CD4-positive, alpha-beta memory T cell (primary cell): ENCODE data around the gene PLA2G4A. TPM values are rescaled to one million over a fixed set of nuclear protein-coding genes. Genes with fewer than 3 reads are reported as not detected.

Experiments
- CTCF ChIA-PET: fragments of 350-600 bp; sonication (Branson Sonifier 250); formaldehyde crosslinking; loops from one replicate; lab custom pipeline; 2021; ENCODE audit warnings: inconsistent platforms; ENCODE audit not compliant: partially characterized antibody; lab: Charles Lee
- POLR2A ChIA-PET: fragments of 350-600 bp; sonication (Branson Sonifier 250); formaldehyde crosslinking; loops from one replicate; lab custom pipeline; 2021; ENCODE audit not compliant: partially characterized antibody; lab: Charles Lee
- DNase-seq, 5 donors: peaks; one replicate each; pipeline versions ENCODE4 v3.0.0 to v3.0.0-alpha.2; 2020 to 2022; ENCODE audit warnings: mixed read lengths in 1 of 5
- H3K27ac ChIP-seq: one replicate; pipeline ENCODE4 v1.7.0; 2013; ENCODE audit warnings: low read depth, low read length
- H3K27me3 ChIP-seq: 2 replicates; pipeline ENCODE4 v1.7.0; 2013; ENCODE audit warnings: mild to moderate bottlenecking, low read length, moderate library complexity; ENCODE audit not compliant: insufficient read depth
- H3K36me3 ChIP-seq: 2 replicates; pipeline ENCODE4 v1.7.0; 2013; ENCODE audit warnings: mild to moderate bottlenecking, low read length, moderate library complexity; ENCODE audit not compliant: insufficient read depth
- H3K4me1 ChIP-seq: 2 replicates; pipeline ENCODE4 v1.7.0; 2013; ENCODE audit warnings: mild to moderate bottlenecking, low read length, moderate library complexity; ENCODE audit not compliant: insufficient read depth
- H3K4me3 ChIP-seq, 2 donors: one replicate each; pipeline ENCODE4 v1.7.0; 2013; ENCODE audit warnings: low read length in 2 of 2, mild to moderate bottlenecking in 1 of 2
- H3K9me3 ChIP-seq, 2 donors: one replicate each; pipeline ENCODE4 v1.7.0; 2013; ENCODE audit warnings: low read length in 2 of 2, control low read depth in 1 of 2; ENCODE audit not compliant: control insufficient read depth in 1 of 2
- H3K27ac Mint-ChIP-seq, 7 donors: one replicate each; pipeline ENCODE4 v1.8.0; 2020 to 2021; ENCODE audit warnings: mixed read lengths in 7 of 7, mild to moderate bottlenecking in 6 of 7, inconsistent platforms in 3 of 7, moderate library complexity in 3 of 7
- H3K27me3 Mint-ChIP-seq, 2 donors: one replicate each; pipeline ENCODE4 v1.8.0; 2020 to 2021; ENCODE audit warnings: mixed read lengths in 2 of 2
- H3K36me3 Mint-ChIP-seq, 2 donors: one replicate each; pipeline ENCODE4 v1.8.0; 2020 to 2021; ENCODE audit warnings: mixed read lengths in 2 of 2, inconsistent platforms in 1 of 2, mild to moderate bottlenecking in 1 of 2
- H3K4me1 Mint-ChIP-seq, 4 donors: one replicate each; pipeline ENCODE4 v1.8.0; 2020 to 2021; ENCODE audit warnings: mixed read lengths in 4 of 4, mild to moderate bottlenecking in 1 of 4
- H3K4me3 Mint-ChIP-seq, 8 donors: one replicate each; pipeline ENCODE4 v1.8.0; 2020 to 2021; ENCODE audit warnings: mixed read lengths in 8 of 8, mild to moderate bottlenecking in 7 of 8, moderate library complexity in 6 of 8, inconsistent platforms in 3 of 8
- H3K9me3 Mint-ChIP-seq, 8 donors: one replicate each; pipeline ENCODE4 v1.8.0; 2020 to 2021; ENCODE audit warnings: mixed read lengths in 8 of 8, mild to moderate bottlenecking in 5 of 8, inconsistent platforms in 3 of 8, moderate library complexity in 1 of 8
- intact Hi-C: fragments of 100-400 bp; cut with micrococcal nuclease; formaldehyde crosslinking; loops from one replicate; pipeline ENCODE4 v1.15.1; 2023
- polyA plus RNA-seq, 2 donors: library from polyadenylated mRNA; unstranded; fragments of 300-500 nt; fragmentation: Illumina TruSeq; gene quantifications; one replicate each; pipeline ENCODE4 v1.2.3, GENCODE V29; 2021
- total RNA-seq, 2 experiments: library from RNA; stranded (reverse); gene quantifications; one replicate each; pipeline ENCODE4 v1.2.3, GENCODE V29; 2021

The PLA2G4A gene
- total and polyA plus RNA-seq, 4 experiments from 2014 or later, result 0.25 to 0.32 TPM; not detected in 2

GRCh38 chr1:186854102-186854501 is 25.4 kb downstream of the PLA2G4A start:
- H3K9me3 ChIP-seq, result no peaks in the 10 kb centered on the region
- peaks cover 0 to 1% of the 10 kb centered on the region in 2 donors for H3K27me3 Mint-ChIP-seq
- CTCF ChIA-PET, result no interaction called here
- H3K36me3 ChIP-seq, result no peaks in the 10 kb centered on the region
- H3K4me3 ChIP-seq, result no peak overlapping the region
- no peaks in the 10 kb centered on the region for H3K27me3 ChIP-seq
- intact Hi-C loops, result no loop called here
- no peaks in the 10 kb centered on the region for H3K4me1 Mint-ChIP-seq
- no peak overlapping the region for H3K27ac Mint-ChIP-seq
- no peaks in the 10 kb centered on the region for H3K36me3 Mint-ChIP-seq
- H3K9me3 Mint-ChIP-seq, result peaks cover 0 to 6% (median 0%) of the 10 kb centered on the region in 8 donors
- POLR2A ChIA-PET, result no interaction called here
- no peak overlapping the region for H3K27ac ChIP-seq
- DNase-seq, result no peak
- H3K4me3 Mint-ChIP-seq, result no peak overlapping the region
- H3K4me1 ChIP-seq, result no peaks in the 10 kb centered on the region

DNA sequence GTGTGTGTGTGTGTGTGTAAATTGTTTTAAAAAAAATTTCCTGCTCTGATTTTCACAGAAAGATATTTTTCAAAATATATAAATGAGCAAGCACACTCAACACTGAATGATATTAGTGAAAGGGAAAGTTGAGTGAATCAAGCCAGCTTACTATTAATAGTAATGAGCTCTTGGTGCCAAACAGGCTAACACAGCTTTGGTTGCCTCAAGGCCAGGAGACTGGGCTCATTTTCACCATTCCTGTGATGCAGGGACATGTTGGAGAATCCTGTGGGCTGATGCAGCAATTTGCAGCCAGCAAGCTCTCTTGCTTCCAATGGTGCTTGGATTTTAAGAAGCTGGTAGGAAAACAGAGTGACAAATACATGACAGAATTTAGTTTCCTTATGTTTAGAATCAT is 30.2 kb downstream of the PLA2G4A start:
- Mint-ChIP-seq H3K4me1 (no peaks in the 10 kb centered on the region), H3K27ac (no peak overlapping the region), H3K36me3 (no peaks in the 10 kb centered on the region), H3K4me3 (no peak overlapping the region), H3K9me3 (peaks cover 0 to 2% (median 0%) of the 10 kb centered on the region in 8 donors), H3K27me3 (no peaks in the 10 kb centered on the region)
- Histone ChIP-seq H3K4me3 (no peak overlapping the region), H3K36me3 (no peaks in the 10 kb centered on the region), H3K27ac (no peak overlapping the region), H3K27me3 (no peaks in the 10 kb centered on the region), H3K9me3 (no peaks in the 10 kb centered on the region), H3K4me1 (no peaks in the 10 kb centered on the region)
- DNase-seq, result no peak
- intact Hi-C loops, result no loop called here
- CTCF ChIA-PET, result no interaction called here
- POLR2A ChIA-PET, result no interaction called here

DNA sequence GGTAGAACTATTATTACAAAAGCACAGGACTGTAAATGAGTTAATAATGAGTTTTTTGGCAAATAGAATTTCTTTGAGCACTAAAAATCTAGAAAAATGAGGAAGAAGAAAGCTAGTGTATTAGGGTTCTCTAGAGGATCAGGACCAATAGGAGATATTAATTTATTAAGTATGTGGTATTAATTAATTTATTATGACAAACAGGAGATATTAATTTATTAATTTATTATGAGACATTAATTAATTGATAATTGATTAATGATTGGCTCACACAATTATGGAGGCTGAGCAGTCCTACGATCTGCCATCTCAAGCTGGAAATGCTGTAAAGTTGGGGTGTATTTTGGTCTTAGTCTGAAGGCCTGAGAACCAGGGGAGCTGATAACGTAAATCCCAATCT is 31.2 kb downstream of the PLA2G4A start:
- Histone ChIP-seq H3K4me3 (no peak overlapping the region), H3K27me3 (no peaks in the 10 kb centered on the region), H3K9me3 (no peaks in the 10 kb centered on the region), H3K27ac (no peak overlapping the region), H3K4me1 (no peaks in the 10 kb centered on the region), H3K36me3 (no peaks in the 10 kb centered on the region)
- no peak overlapping the region for H3K4me3 Mint-ChIP-seq
- DNase-seq, result no peak
- no peaks in the 10 kb centered on the region for H3K36me3 Mint-ChIP-seq
- intact Hi-C loops, result no loop called here
- H3K4me1 Mint-ChIP-seq, result no peaks in the 10 kb centered on the region
- ChIA-PET CTCF (no interaction called here), POLR2A (no interaction called here)
- no peaks in the 10 kb centered on the region for H3K27me3 Mint-ChIP-seq
- peaks cover 0 to 2% (median 0%) of the 10 kb centered on the region in 8 donors for H3K9me3 Mint-ChIP-seq
- H3K27ac Mint-ChIP-seq, result no peak overlapping the region

GRCh38 chr1:186864296-186864695 is 35.5 kb downstream of the PLA2G4A start:
- no peaks in the 10 kb centered on the region for H3K36me3 ChIP-seq
- H3K27me3 ChIP-seq, result no peaks in the 10 kb centered on the region
- Mint-ChIP-seq H3K9me3 (no peaks in the 10 kb centered on the region), H3K36me3 (no peaks in the 10 kb centered on the region), H3K4me1 (peaks cover 0 to 4% (median 3%) of the 10 kb centered on the region in 4 donors), H3K27ac (no peak overlapping the region), H3K27me3 (no peaks in the 10 kb centered on the region), H3K4me3 (no peak overlapping the region)
- ChIA-PET POLR2A (no interaction called here), CTCF (no interaction called here)
- H3K4me1 ChIP-seq, result no peaks in the 10 kb centered on the region
- DNase-seq, result no peak
- intact Hi-C loops, result no loop called here
- no peak overlapping the region for H3K4me3 ChIP-seq
- no peak overlapping the region for H3K27ac ChIP-seq
- no peaks in the 10 kb centered on the region for H3K9me3 ChIP-seq

- no peaks in the 10 kb centered on the region for H3K9me3 ChIP-seq
- no peak overlapping the region for H3K27ac Mint-ChIP-seq
- H3K4me3 Mint-ChIP-seq, result peak overlapping the region in 1 of 8 donors; percentile 13
- H3K4me1 Mint-ChIP-seq, result peaks cover 0 to 4% (median 3%) of the 10 kb centered on the region in 4 donors
- ChIA-PET CTCF (no interaction called here), POLR2A (no interaction called here)
- no peak overlapping the region for H3K27ac ChIP-seq
- H3K27me3 ChIP-seq, result no peaks in the 10 kb centered on the region
- H3K4me3 ChIP-seq, result no peak overlapping the region
- no peaks in the 10 kb centered on the region for H3K36me3 Mint-ChIP-seq
- H3K9me3 Mint-ChIP-seq, result no peaks in the 10 kb centered on the region
- no peaks in the 10 kb centered on the region for H3K36me3 ChIP-seq
- intact Hi-C loops, result no loop called here
- no peaks in the 10 kb centered on the region for H3K4me1 ChIP-seq
- DNase-seq, result peak in 1 of 5 donors; percentile 2
- no peaks in the 10 kb centered on the region for H3K27me3 Mint-ChIP-seq
Measured at GRCh38 chr1:186865253-186865652, 36.5 kb downstream of the PLA2G4A start.

DNA sequence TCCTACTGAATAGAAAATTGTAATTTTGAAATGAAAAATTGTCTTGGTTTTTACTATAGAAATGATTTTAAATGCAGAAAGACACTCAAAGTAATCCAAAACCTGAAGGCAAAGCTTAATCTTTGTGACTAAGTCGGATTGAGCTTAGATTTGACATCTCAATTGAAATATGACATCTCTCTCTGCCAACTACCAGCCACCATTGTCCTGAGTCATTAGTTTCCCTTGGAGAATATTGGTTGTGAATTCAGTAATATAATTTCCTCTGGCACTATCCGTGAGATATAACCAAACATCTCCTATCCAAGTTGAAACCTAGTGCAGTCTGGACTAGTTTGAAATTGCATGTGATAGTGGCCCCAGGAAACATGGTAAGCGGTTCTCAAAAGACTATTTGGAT is 37.1 kb downstream of the PLA2G4A start:
- H3K27ac Mint-ChIP-seq, result no peak overlapping the region
- intact Hi-C loops, result no loop called here
- Histone ChIP-seq H3K4me1 (no peaks in the 10 kb centered on the region), H3K9me3 (no peaks in the 10 kb centered on the region), H3K36me3 (no peaks in the 10 kb centered on the region), H3K27ac (no peak overlapping the region), H3K27me3 (no peaks in the 10 kb centered on the region), H3K4me3 (no peak overlapping the region)
- no peaks in the 10 kb centered on the region for H3K9me3 Mint-ChIP-seq
- POLR2A ChIA-PET, result no interaction called here
- no peaks in the 10 kb centered on the region for H3K36me3 Mint-ChIP-seq
- peaks cover 0 to 4% (median 3%) of the 10 kb centered on the region in 4 donors for H3K4me1 Mint-ChIP-seq
- no peak overlapping the region for H3K4me3 Mint-ChIP-seq
- H3K27me3 Mint-ChIP-seq, result no peaks in the 10 kb centered on the region
- CTCF ChIA-PET, result no interaction called here
- DNase-seq, result no peak

GRCh38 chr1:186869526-186870228 is 40.9 kb downstream of the PLA2G4A start:
- intact Hi-C loops, result no loop called here
- CTCF ChIA-PET, result no interaction called here
- peaks cover 0 to 4% (median 3%) of the 10 kb centered on the region in 4 donors for H3K4me1 Mint-ChIP-seq
- H3K36me3 Mint-ChIP-seq, result no peaks in the 10 kb centered on the region
- Histone ChIP-seq H3K4me1 (no peaks in the 10 kb centered on the region), H3K36me3 (no peaks in the 10 kb centered on the region), H3K4me3 (no peak overlapping the region), H3K27me3 (no peaks in the 10 kb centered on the region), H3K27ac (no peak overlapping the region), H3K9me3 (no peaks in the 10 kb centered on the region)
- H3K27me3 Mint-ChIP-seq, result no peaks in the 10 kb centered on the region
- POLR2A ChIA-PET, result no interaction called here
- H3K27ac Mint-ChIP-seq, result no peak overlapping the region
- H3K4me3 Mint-ChIP-seq, result no peak overlapping the region
- peaks cover 0 to 4% (median 0%) of the 10 kb centered on the region in 8 donors for H3K9me3 Mint-ChIP-seq
- DNase-seq, result no peak
